ENCODE results near the gene CCDC150.
A peak's percentile ranks its signal among the peaks of the same experiment; 100 is the strongest.

GRCh38 chr2:196750977-196751631, 111.6 kb downstream of the CCDC150 start:
- no peak for TF ChIP-seq POLR2AphosphoS5 (IDR thresholded peaks at IDR 0.05; ENCODE audit: low read depth, low read length)
- TF ChIP-seq, protein P1, sequence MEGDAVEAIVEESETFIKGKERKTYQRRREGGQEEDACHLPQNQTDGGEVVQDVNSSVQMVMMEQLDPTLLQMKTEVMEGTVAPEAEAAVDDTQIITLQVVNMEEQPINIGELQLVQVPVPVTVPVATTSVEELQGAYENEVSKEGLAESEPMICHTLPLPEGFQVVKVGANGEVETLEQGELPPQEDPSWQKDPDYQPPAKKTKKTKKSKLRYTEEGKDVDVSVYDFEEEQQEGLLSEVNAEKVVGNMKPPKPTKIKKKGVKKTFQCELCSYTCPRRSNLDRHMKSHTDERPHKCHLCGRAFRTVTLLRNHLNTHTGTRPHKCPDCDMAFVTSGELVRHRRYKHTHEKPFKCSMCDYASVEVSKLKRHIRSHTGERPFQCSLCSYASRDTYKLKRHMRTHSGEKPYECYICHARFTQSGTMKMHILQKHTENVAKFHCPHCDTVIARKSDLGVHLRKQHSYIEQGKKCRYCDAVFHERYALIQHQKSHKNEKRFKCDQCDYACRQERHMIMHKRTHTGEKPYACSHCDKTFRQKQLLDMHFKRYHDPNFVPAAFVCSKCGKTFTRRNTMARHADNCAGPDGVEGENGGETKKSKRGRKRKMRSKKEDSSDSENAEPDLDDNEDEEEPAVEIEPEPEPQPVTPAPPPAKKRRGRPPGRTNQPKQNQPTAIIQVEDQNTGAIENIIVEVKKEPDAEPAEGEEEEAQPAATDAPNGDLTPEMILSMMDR (IDR thresholded peaks at IDR 0.05) = peak; percentile 93

All from Panc1 (cell line).